GM23338 (cell line): Measurements from ENCODE around the gene KDM4F. TPM values are rescaled to one million over a fixed set of nuclear protein-coding genes. Genes with fewer than 3 reads are reported as not detected.
A peak's percentile ranks its signal among the peaks of the same experiment; 100 is the strongest.

Experiments used
- ATAC-seq: fragments of 200-7000 bp; cut with Tn5 transposase; 3 replicates; pipeline ENCODE4 v1.9.1; 2020
- DNase-seq: peaks from one replicate; pipeline ENCODE4 v3.0.0-alpha.2; 2015; ENCODE audit warnings: low spot score
- H2AFZ ChIP-seq: fragments of 200-600 bp; sonication (generic); 2 replicates; pipeline ENCODE4 v1.8.0; 2016; ENCODE audit warnings: antibody characterized with exemption, mild to moderate bottlenecking, moderate library complexity
- H3F3A ChIP-seq: fragments of 200-600 bp; sonication (generic); replicated peaks from 2 replicates; pipeline ENCODE4 v1.8.0; 2017; ENCODE audit warnings: antibody characterized with exemption, mixed run types, low read depth
- H3K27ac ChIP-seq: fragments of 200-600 bp; sonication (generic); 2 replicates; pipeline ENCODE4 v1.6.1; 2016; ENCODE audit warnings: low read depth
- H3K27me3 ChIP-seq: fragments of 200-600 bp; sonication (generic); 2 replicates; pipeline ENCODE4 v1.8.0; 2016; ENCODE audit warnings: mild to moderate bottlenecking, mixed run types, moderate library complexity; ENCODE audit not compliant: insufficient read depth
- H3K36me3 ChIP-seq: fragments of 200-600 bp; sonication (generic); 2 replicates; pipeline ENCODE4 v1.8.0; 2016; ENCODE audit warnings: mild to moderate bottlenecking; ENCODE audit not compliant: insufficient read depth
- H3K4me1 ChIP-seq: fragments of 200-600 bp; sonication (generic); 2 replicates; pipeline ENCODE4 v1.8.0; 2016; ENCODE audit warnings: mild to moderate bottlenecking, moderate library complexity; ENCODE audit not compliant: insufficient read depth
- H3K4me2 ChIP-seq: fragments of 200-600 bp; sonication (generic); 2 replicates; pipeline ENCODE4 v1.7.1; 2017; ENCODE audit warnings: mixed run types
- H3K4me3 ChIP-seq: fragments of 200-600 bp; sonication (generic); 2 replicates; pipeline ENCODE4 v1.6.1; 2016; ENCODE audit warnings: mixed run types
- H3K79me2 ChIP-seq: fragments of 200-600 bp; sonication (generic); replicated peaks from 2 replicates; pipeline ENCODE4 v1.8.0; 2017; ENCODE audit warnings: mild to moderate bottlenecking; ENCODE audit not compliant: insufficient read depth
- H3K9me2 ChIP-seq: fragments of 200-600 bp; sonication (generic); 2 replicates; pipeline ENCODE4 v1.8.0; 2017; ENCODE audit not compliant: insufficient read depth
- H4K20me1 ChIP-seq: fragments of 200-600 bp; sonication (generic); replicated peaks from 2 replicates; pipeline ENCODE4 v1.8.0; 2017; ENCODE audit warnings: mild to moderate bottlenecking; ENCODE audit not compliant: insufficient read depth
- H3K27ac Mint-ChIP-seq: 2 replicates; pipeline ENCODE4 v1.8.0; 2020; ENCODE audit warnings: inconsistent platforms, mild to moderate bottlenecking, moderate library complexity, mixed read lengths
- H3K27me3 Mint-ChIP-seq: 3 replicates; pipeline ENCODE4 v1.8.0; 2022; ENCODE audit warnings: low read depth, mild to moderate bottlenecking, moderate library complexity, mixed read lengths, inconsistent platforms; ENCODE audit not compliant: insufficient read depth, poor library complexity
- H3K36me3 Mint-ChIP-seq: 3 replicates; pipeline ENCODE4 v1.8.0; 2021; ENCODE audit warnings: low read depth, mild to moderate bottlenecking, inconsistent platforms, moderate library complexity, mixed read lengths
- H3K4me1 Mint-ChIP-seq: 3 replicates; pipeline ENCODE4 v1.8.0; 2020; ENCODE audit warnings: mild to moderate bottlenecking, inconsistent platforms, mixed read lengths
- H3K4me3 Mint-ChIP-seq: 3 replicates; pipeline ENCODE4 v1.8.0; 2021; ENCODE audit warnings: moderate library complexity, mild to moderate bottlenecking, inconsistent platforms, mixed read lengths
- H3K9me3 Mint-ChIP-seq: 3 replicates; pipeline ENCODE4 v1.8.0; 2020; ENCODE audit warnings: moderate library complexity, mild to moderate bottlenecking, inconsistent platforms, mixed read lengths
- CREB1 ChIP-seq: fragments of 250-450 bp; sonication (Bioruptor Pico); IDR thresholded peaks from 2 replicates; pipeline ENCODE4 v1.5.0; 2020; ENCODE audit warnings: low read depth, mild to moderate bottlenecking, moderate library complexity
- EZH2phosphoT487 ChIP-seq: fragments of 200-600 bp; sonication (generic); IDR thresholded peaks from one replicate; pipeline ENCODE4 v1.8.1; 2018; ENCODE audit warnings: antibody characterized with exemption; ENCODE audit not compliant: unreplicated experiment
- JUNB ChIP-seq: IDR thresholded peaks from one replicate; pipeline ENCODE4 v1.6.1; 2016; ENCODE audit warnings: antibody characterized with exemption; ENCODE audit not compliant: unreplicated experiment
- NANOG ChIP-seq: IDR thresholded peaks from 2 replicates; pipeline ENCODE4 v1.6.1; 2016; ENCODE audit warnings: antibody characterized with exemption, borderline replicate concordance
- POLR2AphosphoS5 ChIP-seq: IDR thresholded peaks from 2 replicates; pipeline ENCODE4 v1.6.1; 2016; ENCODE audit warnings: antibody characterized with exemption, low read depth
- ZNF331 ChIP-seq: fragments of 250-450 bp; sonication (Bioruptor Pico); IDR thresholded peaks from 2 replicates; pipeline ENCODE4 v1.5.0; 2020; ENCODE audit warnings: low read depth, mild to moderate bottlenecking, moderate library complexity
- polyA plus RNA-seq: library from polyadenylated mRNA; unstranded; fragments of >200 nt; fragmentation: Nextera tagmentation; extraction: Ambion mirVana; gene quantifications from 2 replicates; pipeline ENCODE4 v1.2.1, GENCODE V29; 2016
- total RNA-seq: library from RNA; depleted of rRNA; stranded (reverse); fragments of >200 nt; shearing (Covaris generic); gene quantifications from 2 replicates; pipeline ENCODE4 v1.2.3, GENCODE V29; 2014
- TF ChIP-seq, protein P1 (sequence below): IDR thresholded peaks from 2 replicates; pipeline ENCODE4 v1.6.1; 2016; ENCODE audit warnings: antibody characterized with exemption
- TF ChIP-seq, protein P2 (sequence below): fragments of 250-450 bp; sonication (Bioruptor Pico); IDR thresholded peaks from 2 replicates; pipeline ENCODE4 v1.5.0; 2020; ENCODE audit warnings: mild to moderate bottlenecking, moderate library complexity

The KDM4F gene
- total and polyA plus RNA-seq, 2 experiments from 2014 or later = not detected

- TF ChIP-seq JUNB (no peak), EZH2phosphoT487 (no peak), NANOG (no peak), CREB1 (no peak), POLR2AphosphoS5 (no peak), ZNF331 (CRISPR knock-in tag) (no peak)
- TF ChIP-seq, protein P1, sequence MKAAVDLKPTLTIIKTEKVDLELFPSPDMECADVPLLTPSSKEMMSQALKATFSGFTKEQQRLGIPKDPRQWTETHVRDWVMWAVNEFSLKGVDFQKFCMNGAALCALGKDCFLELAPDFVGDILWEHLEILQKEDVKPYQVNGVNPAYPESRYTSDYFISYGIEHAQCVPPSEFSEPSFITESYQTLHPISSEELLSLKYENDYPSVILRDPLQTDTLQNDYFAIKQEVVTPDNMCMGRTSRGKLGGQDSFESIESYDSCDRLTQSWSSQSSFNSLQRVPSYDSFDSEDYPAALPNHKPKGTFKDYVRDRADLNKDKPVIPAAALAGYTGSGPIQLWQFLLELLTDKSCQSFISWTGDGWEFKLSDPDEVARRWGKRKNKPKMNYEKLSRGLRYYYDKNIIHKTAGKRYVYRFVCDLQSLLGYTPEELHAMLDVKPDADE = no peak
- TF ChIP-seq, protein P2, sequence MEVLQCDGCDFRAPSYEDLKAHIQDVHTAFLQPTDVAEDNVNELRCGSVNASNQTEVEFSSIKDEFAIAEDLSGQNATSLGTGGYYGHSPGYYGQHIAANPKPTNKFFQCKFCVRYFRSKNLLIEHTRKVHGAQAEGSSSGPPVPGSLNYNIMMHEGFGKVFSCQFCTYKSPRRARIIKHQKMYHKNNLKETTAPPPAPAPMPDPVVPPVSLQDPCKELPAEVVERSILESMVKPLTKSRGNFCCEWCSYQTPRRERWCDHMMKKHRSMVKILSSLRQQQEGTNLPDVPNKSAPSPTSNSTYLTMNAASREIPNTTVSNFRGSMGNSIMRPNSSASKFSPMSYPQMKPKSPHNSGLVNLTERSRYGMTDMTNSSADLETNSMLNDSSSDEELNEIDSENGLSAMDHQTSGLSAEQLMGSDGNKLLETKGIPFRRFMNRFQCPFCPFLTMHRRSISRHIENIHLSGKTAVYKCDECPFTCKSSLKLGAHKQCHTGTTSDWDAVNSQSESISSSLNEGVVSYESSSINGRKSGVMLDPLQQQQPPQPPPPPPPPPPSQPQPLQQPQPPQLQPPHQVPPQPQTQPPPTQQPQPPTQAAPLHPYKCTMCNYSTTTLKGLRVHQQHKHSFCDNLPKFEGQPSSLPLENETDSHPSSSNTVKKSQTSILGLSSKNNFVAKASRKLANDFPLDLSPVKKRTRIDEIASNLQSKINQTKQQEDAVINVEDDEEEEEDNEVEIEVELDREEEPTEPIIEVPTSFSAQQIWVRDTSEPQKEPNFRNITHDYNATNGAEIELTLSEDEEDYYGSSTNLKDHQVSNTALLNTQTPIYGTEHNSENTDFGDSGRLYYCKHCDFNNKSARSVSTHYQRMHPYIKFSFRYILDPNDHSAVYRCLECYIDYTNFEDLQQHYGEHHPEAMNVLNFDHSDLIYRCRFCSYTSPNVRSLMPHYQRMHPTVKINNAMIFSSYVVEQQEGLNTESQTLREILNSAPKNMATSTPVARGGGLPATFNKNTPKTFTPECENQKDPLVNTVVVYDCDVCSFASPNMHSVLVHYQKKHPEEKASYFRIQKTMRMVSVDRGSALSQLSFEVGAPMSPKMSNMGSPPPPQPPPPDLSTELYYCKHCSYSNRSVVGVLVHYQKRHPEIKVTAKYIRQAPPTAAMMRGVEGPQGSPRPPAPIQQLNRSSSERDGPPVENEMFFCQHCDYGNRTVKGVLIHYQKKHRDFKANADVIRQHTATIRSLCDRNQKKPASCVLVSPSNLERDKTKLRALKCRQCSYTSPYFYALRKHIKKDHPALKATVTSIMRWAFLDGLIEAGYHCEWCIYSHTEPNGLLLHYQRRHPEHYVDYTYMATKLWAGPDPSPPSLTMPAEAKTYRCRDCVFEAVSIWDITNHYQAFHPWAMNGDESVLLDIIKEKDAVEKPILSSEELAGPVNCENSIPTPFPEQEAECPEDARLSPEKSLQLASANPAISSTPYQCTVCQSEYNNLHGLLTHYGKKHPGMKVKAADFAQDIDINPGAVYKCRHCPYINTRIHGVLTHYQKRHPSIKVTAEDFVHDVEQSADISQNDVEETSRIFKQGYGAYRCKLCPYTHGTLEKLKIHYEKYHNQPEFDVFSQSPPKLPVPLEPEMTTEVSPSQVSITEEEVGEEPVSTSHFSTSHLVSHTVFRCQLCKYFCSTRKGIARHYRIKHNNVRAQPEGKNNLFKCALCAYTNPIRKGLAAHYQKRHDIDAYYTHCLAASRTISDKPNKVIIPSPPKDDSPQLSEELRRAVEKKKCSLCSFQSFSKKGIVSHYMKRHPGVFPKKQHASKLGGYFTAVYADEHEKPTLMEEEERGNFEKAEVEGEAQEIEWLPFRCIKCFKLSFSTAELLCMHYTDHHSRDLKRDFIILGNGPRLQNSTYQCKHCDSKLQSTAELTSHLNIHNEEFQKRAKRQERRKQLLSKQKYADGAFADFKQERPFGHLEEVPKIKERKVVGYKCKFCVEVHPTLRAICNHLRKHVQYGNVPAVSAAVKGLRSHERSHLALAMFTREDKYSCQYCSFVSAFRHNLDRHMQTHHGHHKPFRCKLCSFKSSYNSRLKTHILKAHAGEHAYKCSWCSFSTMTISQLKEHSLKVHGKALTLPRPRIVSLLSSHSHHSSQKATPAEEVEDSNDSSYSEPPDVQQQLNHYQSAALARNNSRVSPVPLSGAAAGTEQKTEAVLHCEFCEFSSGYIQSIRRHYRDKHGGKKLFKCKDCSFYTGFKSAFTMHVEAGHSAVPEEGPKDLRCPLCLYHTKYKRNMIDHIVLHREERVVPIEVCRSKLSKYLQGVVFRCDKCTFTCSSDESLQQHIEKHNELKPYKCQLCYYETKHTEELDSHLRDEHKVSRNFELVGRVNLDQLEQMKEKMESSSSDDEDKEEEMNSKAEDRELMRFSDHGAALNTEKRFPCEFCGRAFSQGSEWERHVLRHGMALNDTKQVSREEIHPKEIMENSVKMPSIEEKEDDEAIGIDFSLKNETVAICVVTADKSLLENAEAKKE (CRISPR knock-in tag) = no peak
Observed at GRCh38 chr11:95033051-95033450, 16.2 kb upstream of the KDM4F start.

More at GRCh38 chr11:95033051-95033450, 16.2 kb upstream of the KDM4F start:
- H3K27me3 Mint-ChIP-seq = no peaks in the 10 kb centered on the region
- Histone ChIP-seq H3K4me2 (no peak overlapping the region), H3K4me3 (no peak overlapping the region), H4K20me1 (no peaks in the 10 kb centered on the region), H3K27ac (no peak overlapping the region), H3K27me3 (no peaks in the 10 kb centered on the region), H3K4me1 (no peaks in the 10 kb centered on the region), H3K9me2 (0 out of 2 replicates have a peak, but pooled peaks cover 7% of the 10 kb centered on the region), H3K36me3 (no peaks in the 10 kb centered on the region), H2AFZ (peak overlapping the region; percentile 23; the same call in 1 of the 2 replicates), H3K79me2 (no peaks in the 10 kb centered on the region), H3F3A (no peaks in the 10 kb centered on the region)
- H3K9me3 Mint-ChIP-seq = no peaks in the 10 kb centered on the region
- DNase-seq (no peak), ATAC-seq (no peak)
- H3K4me1 Mint-ChIP-seq = no peaks in the 10 kb centered on the region
- no peaks in the 10 kb centered on the region for H3K36me3 Mint-ChIP-seq
- H3K27ac Mint-ChIP-seq = no peak overlapping the region
- H3K4me3 Mint-ChIP-seq = no peak overlapping the region
